Activated T-helper 9 cell treated with anti-CD3 and anti-CD28 coated beads, Interleukin-2, amount 50 U/mL, for 16 hours (primary cell): ENCODE measurements around the gene IGFBP3.

ENCODE experiments used
- DNase-seq: peaks from one replicate; pipeline ENCODE4 v3.0.0-alpha.2; 2020; ENCODE audit warnings: low read depth

IGFBP3 gene

DNA sequence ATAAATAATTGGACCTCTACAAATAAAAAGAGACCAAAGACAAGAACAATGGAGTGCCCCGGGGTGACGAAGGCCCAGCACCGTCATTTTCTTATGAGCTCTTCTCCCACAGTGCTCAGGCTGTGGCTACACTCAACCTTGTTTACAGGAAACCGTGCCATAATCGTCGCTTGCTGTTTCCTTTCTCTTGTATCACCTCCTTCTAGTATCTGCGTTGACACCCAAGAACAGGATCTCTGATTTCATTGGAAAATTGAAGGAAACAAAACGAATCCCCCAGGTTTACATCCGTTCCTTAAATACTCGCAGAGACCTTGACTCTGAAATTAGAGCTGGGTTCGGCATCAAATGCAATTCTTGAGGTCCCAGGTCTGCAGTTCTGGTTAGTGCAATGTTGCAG, 1.7 kb upstream of the IGFBP3 start:
- DNase-seq: no peak

DNA sequence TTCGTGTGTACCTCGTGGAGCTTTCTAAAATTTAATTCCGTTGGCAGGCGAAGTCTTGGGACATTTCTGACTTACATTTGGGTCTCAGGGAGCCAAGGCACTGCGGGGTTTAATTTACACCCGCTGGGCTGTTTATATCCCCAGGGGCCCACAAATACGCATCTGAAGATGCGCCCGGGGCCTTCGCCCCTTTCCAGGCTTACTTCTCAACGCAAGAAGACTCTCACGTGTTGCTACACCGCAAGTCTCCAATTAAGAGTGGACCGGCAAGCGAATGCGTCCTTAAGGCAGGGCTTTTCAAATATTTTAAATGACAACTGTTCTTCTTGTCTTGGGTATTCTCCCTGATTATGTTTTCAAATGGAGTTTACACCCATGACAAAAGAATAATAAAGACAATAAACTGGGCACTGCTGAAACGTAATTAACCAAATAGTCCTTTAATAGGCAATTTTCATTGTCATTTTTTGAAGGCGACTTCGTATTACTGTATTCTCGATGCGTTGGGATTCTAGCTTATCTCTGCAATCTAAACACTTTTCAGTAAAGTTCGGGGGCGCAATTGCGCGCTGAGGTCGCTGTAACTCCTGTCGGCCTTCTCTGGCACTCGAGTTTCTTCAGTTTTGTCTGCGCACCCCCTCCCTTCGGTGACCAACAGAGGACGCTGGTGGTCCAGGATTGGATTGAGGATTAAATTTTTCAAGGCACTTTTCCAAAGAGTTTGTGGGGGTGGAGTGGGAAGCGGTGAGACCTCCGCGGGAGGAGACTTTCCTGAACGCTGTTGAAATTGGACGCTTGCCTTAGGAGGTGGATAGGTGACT, 837 bp upstream of the IGFBP3 start:
- DNase-seq: no peak

DNA sequence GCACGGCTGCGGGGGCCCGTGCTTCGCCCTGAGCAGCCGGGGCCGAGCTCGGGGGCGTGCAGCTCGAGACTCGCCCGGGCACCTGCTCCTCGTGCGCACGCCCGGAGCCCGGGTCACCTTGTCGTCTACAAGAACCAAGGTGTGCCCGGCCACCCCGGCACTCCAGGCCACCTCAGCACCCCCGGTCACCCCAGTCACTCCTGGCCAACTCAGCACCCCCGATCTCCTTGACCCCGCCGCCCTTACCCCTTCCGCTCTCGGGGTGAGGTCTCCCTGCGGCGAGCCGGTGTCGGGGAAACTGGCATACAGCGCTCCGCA, 268 bp upstream of the IGFBP3 start:
- DNase-seq: no peak

GRCh38 chr7:45919993-45920459, 1.0 kb downstream of the IGFBP3 start:
- no peak for DNase-seq

- DNase-seq: no peak
Observed at GRCh38 chr7:45919231-45919784, 1.8 kb downstream of the IGFBP3 start.

DNA sequence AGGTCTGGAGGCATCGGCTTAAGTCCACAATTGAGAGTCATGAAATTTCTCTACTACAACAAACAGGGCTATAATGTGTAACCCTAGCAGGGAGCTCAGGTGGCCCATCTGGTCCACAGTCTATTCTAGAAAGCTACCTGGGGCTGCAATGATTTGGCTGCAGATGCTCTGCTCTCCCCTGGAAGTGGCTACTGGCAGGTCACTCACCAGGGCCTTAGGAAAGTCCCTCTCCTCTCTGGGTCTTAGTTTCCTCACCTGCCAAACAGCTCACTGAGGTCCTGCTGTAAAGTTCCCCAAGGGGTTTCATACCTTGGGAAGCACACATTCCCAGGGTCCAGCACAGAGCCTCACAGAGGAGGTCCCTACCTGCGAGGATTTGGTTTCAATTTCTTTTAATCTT, 2.5 kb downstream of the IGFBP3 start:
- no peak for DNase-seq

DNA sequence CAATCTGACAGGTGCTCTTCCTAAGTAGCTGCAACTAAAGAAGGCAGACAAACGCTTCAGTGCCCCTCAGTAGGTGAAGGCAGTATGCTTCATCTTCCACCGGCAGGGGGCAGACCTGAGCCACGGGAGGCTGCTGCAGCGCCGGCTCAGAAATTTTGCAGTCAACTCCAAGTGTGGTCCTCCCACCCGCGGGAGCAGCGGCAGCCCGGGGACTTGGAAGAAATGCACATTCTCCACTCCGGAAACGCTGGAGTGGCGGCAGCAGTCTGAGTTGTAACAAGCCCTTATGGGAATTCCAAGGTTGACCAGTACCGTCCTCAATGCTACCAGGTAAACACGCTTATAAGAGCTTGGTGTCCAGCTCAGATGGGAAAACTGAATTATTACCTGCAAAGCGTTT, 3.4 kb downstream of the IGFBP3 start:
- DNase-seq: peak; percentile 58

DNA sequence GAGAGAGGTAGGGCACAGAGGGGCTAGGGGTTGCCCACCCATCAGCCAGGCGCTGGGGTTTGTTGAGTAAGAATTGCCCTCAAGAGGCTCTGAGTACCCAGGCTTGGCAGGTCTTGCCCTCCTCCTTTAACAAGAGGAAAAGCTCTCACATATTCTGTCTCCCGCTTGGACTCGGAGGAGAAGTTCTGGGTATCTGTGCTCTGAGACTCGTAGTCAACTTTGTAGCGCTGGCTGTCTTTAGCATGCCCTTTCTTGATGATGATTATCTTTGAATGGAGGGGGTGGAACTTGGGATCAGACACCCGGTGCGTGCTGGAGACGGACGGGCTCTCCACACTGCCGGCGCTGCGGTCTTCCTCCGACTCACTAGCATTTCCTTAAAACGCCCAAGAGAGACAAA, 4.0 kb downstream of the IGFBP3 start:
- DNase-seq: no peak

DNA sequence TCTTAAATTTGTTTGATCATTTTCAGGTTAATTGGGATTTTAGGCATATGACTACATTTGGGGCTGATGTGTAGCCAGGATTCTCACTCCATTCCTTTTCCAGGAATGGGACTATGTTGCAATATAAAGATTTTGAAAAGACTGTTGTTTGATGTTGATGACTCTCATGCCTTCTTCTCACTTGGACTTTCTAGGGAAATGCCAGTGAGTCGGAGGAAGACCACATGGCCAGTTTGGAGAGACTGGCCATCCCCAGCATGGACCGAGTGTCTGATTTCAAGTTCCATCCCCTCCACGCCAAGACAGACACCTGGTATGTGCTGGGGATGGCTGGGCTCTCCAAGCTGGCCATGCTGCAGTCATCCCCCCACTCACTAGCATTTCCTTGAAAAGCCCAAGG, 5.5 kb downstream of the IGFBP3 start:
- DNase-seq: no peak

DNA sequence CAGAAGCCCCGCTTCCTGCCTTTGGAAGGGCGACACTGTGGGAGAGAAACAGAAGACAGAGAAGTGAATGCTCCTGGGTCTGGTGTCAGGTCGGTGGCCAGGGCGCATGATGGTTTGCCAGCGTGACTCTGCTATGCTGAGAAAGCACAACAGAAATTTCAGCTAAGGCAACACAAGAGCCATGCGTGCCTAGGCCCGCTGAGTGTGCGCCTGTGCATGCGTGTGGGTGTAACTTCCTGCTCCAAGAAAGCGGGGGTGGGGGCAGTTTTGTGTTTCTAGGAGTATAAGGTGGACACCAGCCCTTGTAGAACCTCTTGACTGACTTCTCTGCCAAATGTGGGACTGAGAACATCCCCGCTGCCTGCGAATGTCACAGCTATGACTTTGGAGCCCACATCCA, 6.2 kb downstream of the IGFBP3 start:
- DNase-seq: no peak

- no peak for DNase-seq
Observed at GRCh38 chr7:45912972-45913371, 8.1 kb downstream of the IGFBP3 start.

GRCh38 chr7:45911311-45911710, 9.8 kb downstream of the IGFBP3 start:
- no peak for DNase-seq

DNA sequence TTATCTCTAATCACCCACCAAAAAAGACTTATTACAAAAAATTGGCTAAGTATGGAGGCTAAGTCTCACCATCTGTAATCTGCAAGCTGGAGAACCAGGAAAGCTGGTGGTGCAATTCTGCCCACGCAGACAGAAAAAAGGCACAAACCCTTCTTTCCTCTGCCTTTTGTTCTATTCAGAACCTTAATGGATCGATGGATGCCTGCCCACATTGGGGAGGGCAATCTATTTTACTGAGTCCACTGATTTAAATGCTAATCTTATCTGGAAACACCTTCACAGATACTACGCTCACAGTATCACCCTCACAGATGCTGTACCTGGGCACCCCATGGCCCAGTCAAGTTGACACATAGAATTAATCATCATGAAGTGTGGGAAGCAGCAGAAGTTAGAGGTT, 10.2 kb downstream of the IGFBP3 start:
- no peak for DNase-seq

- no peak for DNase-seq
Observed at GRCh38 chr7:45909561-45909960, 11.5 kb downstream of the IGFBP3 start.

GRCh38 chr7:45902820-45903219, 18.3 kb downstream of the IGFBP3 start:
- DNase-seq: no peak

DNA sequence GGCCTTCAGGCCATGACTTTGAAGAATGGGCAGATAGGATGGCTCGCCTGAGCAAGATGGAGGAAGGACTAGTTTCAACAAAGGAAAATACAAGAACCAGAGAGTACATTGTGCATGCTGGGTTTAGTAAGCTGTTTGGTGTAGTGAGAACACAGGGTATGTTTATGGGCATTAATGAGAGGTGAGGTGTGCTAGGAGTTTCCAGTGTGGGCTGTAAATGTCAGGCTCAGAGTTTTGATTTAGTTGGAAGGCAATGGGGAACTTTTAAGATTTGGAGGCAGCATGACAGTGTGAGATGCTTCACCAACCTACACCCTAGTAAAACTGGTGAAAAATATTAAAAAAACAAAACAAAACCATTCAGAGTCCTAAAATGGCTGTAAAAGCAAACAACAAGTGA, 19.5 kb downstream of the IGFBP3 start:
- DNase-seq: no peak

GRCh38 chr7:45898222-45898621, 22.9 kb downstream of the IGFBP3 start:
- no peak for DNase-seq

GRCh38 chr7:45897042-45897690, 23.9 kb downstream of the IGFBP3 start:
- no peak for DNase-seq

DNA sequence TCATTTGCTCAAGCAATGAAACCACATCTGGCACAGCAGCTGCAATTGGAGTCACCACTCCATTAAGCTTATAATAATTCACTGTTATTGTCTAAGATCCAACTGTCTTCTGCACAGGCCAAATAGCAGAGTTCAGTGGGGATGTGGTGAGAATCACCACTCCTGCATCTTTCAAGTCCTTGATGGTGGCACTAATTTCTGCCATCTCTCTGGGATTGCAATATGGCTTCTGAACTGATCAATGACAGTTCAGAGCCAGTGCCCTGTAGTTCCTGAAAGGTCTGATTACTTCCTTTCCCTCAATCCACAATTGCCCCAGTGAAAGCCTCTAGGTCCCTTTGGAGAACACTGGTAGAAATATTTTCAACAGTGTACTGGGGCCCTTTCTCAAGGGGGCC, 26.4 kb downstream of the IGFBP3 start:
- DNase-seq: no peak

- DNase-seq: no peak
Observed at GRCh38 chr7:45893996-45894664, 26.9 kb downstream of the IGFBP3 start.

DNA sequence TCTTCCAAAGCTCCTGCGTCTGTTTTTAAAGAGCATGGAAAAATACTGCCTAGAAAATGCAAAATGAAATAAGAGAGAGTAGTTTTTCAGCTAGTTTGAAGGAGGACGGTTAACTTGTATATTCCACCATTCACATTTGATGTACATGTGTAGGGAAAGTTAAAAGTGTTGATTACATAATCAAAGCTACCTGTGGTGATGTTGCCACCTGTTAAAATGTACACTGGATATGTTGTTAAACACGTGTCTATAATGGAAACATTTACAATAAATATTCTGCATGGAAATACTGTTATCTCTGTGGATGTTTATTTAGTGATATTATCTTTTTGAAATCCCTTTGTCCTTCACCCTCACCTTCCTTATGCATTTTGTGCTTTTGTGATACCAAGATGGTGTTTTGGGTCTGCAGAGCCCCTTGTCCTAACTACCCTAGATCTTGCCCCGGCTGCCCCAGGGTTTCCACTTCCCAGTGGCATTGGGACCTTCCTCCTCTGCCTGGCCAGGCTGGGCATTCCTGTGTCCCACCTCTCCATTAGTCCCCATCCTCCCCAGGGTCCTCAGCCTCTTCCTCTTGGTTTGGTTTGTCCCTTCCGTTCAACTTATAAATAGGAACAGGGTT, 27.6 kb downstream of the IGFBP3 start:
- no peak for DNase-seq

GRCh38 chr7:45892407-45893035, 28.6 kb downstream of the IGFBP3 start:
- DNase-seq: no peak
